HepG2 (cell line): ENCODE measurements around the gene NALCN. TPM values are rescaled to one million over a fixed set of nuclear protein-coding genes. Genes with fewer than 3 reads are reported as not detected.

ENCODE experiments used
- ATAC-seq: fragments of 200-7000 bp; cut with Tn5 transposase; 3 replicates; pipeline ENCODE4 v1.9.1; 2020; ENCODE audit warnings: mild to moderate bottlenecking, moderate library complexity
- BruUV-seq: library from RNA; stranded (reverse); fragments of 400-500 nt; replicated peaks from 2 replicates; lab custom pipeline; 2021; lab: Mats Ljungman, UMichigan
- CTCF ChIA-PET: fragments of 300-600 bp; formaldehyde crosslinking; extraction: SDS; loops from one replicate; lab custom pipeline; 2021; ENCODE audit warnings: low total read pairs, inconsistent platforms, low intra/inter-chr PET ratio; lab: Yijun Ruan, JAX
- POLR2A ChIA-PET: fragments of 350-600 bp; sonication (Branson Sonifier 250); formaldehyde crosslinking; loops from one replicate; lab custom pipeline; 2020; ENCODE audit warnings: antibody characterized with exemption, inconsistent platforms; lab: Yijun Ruan, JAX
- DNase-seq: peaks from one replicate; pipeline ENCODE4 v3.0.0-alpha.2; 2015; ENCODE audit warnings: low spot score
- FAIRE-seq: peaks from 3 replicates; lab custom pipeline; 2011; peaks lifted over from hg19 to GRCh38; lab: Jason Lieb, UNC
- H2AFZ ChIP-seq: one replicate; pipeline ENCODE4 v1.6.1; 2011; ENCODE audit warnings: low read length, inconsistent platforms
- H3K27ac ChIP-seq: fragments of 300-600 bp; 3 replicates; pipeline ENCODE4 v1.8.0; 2011; ENCODE audit warnings: mixed run types, mild to moderate bottlenecking, mixed read lengths, low read length, inconsistent platforms; ENCODE audit not compliant: insufficient read depth; ENCODE audit errors: extremely low read length
- H3K27me3 ChIP-seq, 2 experiments: fragments of 200-600 bp in 1 of 2; 2 replicates in 1 of 2; 3 replicates in 1 of 2; pipeline versions ENCODE4 v1.6.0 to v1.8.0; 2011; ENCODE audit warnings: low read length in 2 of 2, mild to moderate bottlenecking in 2 of 2, moderate library complexity in 2 of 2, inconsistent platforms in 1 of 2; ENCODE audit not compliant: insufficient read depth in 2 of 2, control insufficient read depth in 1 of 2
- H3K36me3 ChIP-seq, 2 experiments: fragments of 200-600 bp in 1 of 2; replicated peaks in 1 of 2; 2 replicates in 1 of 2; 3 replicates in 1 of 2; pipeline versions ENCODE4 v1.5.1 to v1.8.0; 2011; ENCODE audit warnings: low read length in 2 of 2, inconsistent platforms in 1 of 2; ENCODE audit not compliant: insufficient read depth in 2 of 2, control insufficient read depth in 1 of 2
- H3K4me1 ChIP-seq: 2 replicates; pipeline ENCODE4 v1.5.1; 2012; ENCODE audit warnings: low read length, inconsistent platforms; ENCODE audit not compliant: insufficient read depth
- H3K4me2 ChIP-seq: 2 replicates; pipeline ENCODE4 v1.6.0; 2011; ENCODE audit warnings: low read depth, low read length, inconsistent platforms
- H3K4me3 ChIP-seq, 3 experiments: fragments of 200-600 bp in 1 of 3; sonication (generic), shearing (Covaris generic) in 1 of 3; replicated peaks in 1 of 3; 2 replicates each; pipeline ENCODE4 v1.5.1; 2011 to 2016; ENCODE audit warnings: low read length in 3 of 3, inconsistent platforms in 2 of 3, low read depth in 2 of 3, mild to moderate bottlenecking in 2 of 3, control low read depth in 1 of 3, mixed read lengths in 1 of 3; ENCODE audit not compliant: insufficient read depth in 1 of 3
- H3K79me2 ChIP-seq: one replicate; pipeline ENCODE4 v1.6.1; 2011; ENCODE audit warnings: low read length, inconsistent platforms; ENCODE audit not compliant: insufficient read depth
- H3K9ac ChIP-seq: 2 replicates; pipeline ENCODE4 v1.6.0; 2011; ENCODE audit warnings: mild to moderate bottlenecking, low read depth, low read length, inconsistent platforms; ENCODE audit not compliant: insufficient read depth
- H3K9me3 ChIP-seq: 2 replicates; pipeline ENCODE4 v1.5.1; 2012; ENCODE audit warnings: mild to moderate bottlenecking, low read length
- H4K20me1 ChIP-seq: 2 replicates; pipeline ENCODE4 v1.6.0; 2011; ENCODE audit warnings: inconsistent platforms, mild to moderate bottlenecking, low read length, moderate library complexity; ENCODE audit not compliant: insufficient read depth
- ISL2 ChIP-seq: sonication (generic); formaldehyde crosslinking; IDR thresholded peaks from 2 replicates; pipeline ENCODE4 v1.5.0; 2020; ENCODE audit warnings: missing genetic modification reagents
- NAIF1 ChIP-seq: sonication (generic); formaldehyde crosslinking; IDR thresholded peaks from 2 replicates; pipeline ENCODE4 v1.5.0; 2020; ENCODE audit warnings: mild to moderate bottlenecking, missing genetic modification reagents, borderline replicate concordance
- SRY ChIP-seq: sonication (generic); formaldehyde crosslinking; IDR thresholded peaks from 2 replicates; pipeline ENCODE4 v1.8.0; 2022; ENCODE audit warnings: mild to moderate bottlenecking, missing genetic modification reagents
- ZFX ChIP-seq: sonication (generic); formaldehyde crosslinking; IDR thresholded peaks from 2 replicates; pipeline ENCODE4 v1.4.0; 2020; ENCODE audit warnings: mild to moderate bottlenecking, low read depth, missing genetic modification reagents, moderate library complexity
- ZNF616 ChIP-seq: sonication (generic); formaldehyde crosslinking; IDR thresholded peaks from 2 replicates; pipeline ENCODE4 v1.5.0; 2020; ENCODE audit warnings: low read depth, mild to moderate bottlenecking, missing genetic modification reagents
- WGBS: methylation state at CpG from one replicate; pipeline ENCODE4 v1.1.6; 2017; ENCODE audit warnings: low lambda C conversion rate; 5-methylcytosine and 5-hydroxymethylcytosine counted together
- in situ Hi-C: cut with HindIII; loops from 2 replicates; pipeline ENCODE4 v1.10.0; 2017; ENCODE audit warnings: low pct_unique_long_range_greater_than_20kb; ENCODE audit not compliant: extremely low pct_ligation_motif_present
- intact Hi-C: fragments of 100-400 bp; cut with micrococcal nuclease; formaldehyde crosslinking; loops from one replicate; pipeline ENCODE4 v1.10.0; 2022; ENCODE audit not compliant: unreplicated experiment
- polyA plus RNA-seq, 8 experiments: library from polyadenylated mRNA; depleted of rRNA in 3 of 8; stranded (reverse) in 7 of 8; unstranded in 1 of 8; fragments of >200 nt; fragmentation: Illumina TruSeq in 4 of 8; extraction: Trizol in 4 of 8; gene quantifications; 2 replicates each; pipeline versions ENCODE4 v1.2.1 to v1.2.3, GENCODE V29; 2011 to 2016; ENCODE audit warnings: low read depth in 4 of 8, missing spikeins in 1 of 8, mixed read lengths in 1 of 8; ENCODE audit not compliant: insufficient read depth in 1 of 8
- total RNA-seq, 5 experiments: library from RNA; depleted of rRNA; stranded (reverse); fragments of >200 nt; fragmentation: Illumina TruSeq; extraction: Trizol; gene quantifications; 2 replicates each; pipeline ENCODE4 v1.2.3, GENCODE V29; 2016; ENCODE audit warnings: low read depth in 1 of 5
- TF ChIP-seq, protein P1 (sequence below): sonication (generic); formaldehyde crosslinking; IDR thresholded peaks from 2 replicates; pipeline ENCODE4 v1.5.0; 2020; ENCODE audit warnings: mild to moderate bottlenecking, missing genetic modification reagents
- TF ChIP-seq, protein P2 (sequence below): IDR thresholded peaks from 2 replicates; pipeline ENCODE4 v1.6.1; 2016; ENCODE audit warnings: low read depth, missing genetic modification reagents, missing compliant biosample characterization
- TF ChIP-seq, protein P3 (sequence below): sonication (generic); formaldehyde crosslinking; IDR thresholded peaks from 2 replicates; pipeline ENCODE4 v1.4.0; 2020; ENCODE audit warnings: missing genetic modification reagents

NALCN gene
- total and polyA plus RNA-seq, 2 of the 13 experiments (the other 11 are each of a cell fraction or from before 2014, with no cell fraction given): not detected

DNA sequence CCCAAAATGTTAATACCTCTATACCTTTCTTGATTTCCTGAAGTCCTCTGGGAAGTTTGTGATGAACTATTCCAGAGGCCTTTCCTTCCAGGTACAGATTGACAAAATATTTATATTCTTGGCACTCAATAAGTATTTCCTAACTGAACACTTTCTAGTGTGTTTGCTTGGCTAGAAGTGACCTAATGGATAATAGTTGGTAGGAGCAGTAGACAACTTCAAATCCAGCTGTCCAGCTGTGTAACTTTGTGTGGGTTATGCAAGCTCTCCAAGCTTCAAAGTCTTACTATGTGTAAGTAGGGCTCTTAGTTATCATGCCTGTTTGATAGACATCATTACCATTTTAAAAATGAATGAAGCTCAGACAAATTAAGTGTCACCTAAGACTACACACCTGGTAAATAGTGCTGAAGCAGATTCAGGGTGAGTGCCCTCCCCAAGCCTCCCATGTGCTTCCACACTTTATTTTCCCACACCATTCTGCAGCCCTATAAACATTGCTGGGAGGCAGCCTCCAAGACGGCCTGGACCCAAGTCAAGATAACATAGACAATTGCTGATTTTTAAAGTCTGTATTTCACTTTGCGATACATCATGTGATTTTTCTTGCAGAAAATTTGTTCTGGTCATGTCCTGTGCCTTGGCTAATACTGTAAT lies 196.6 kb downstream of the NALCN start (continued):
- TF ChIP-seq, protein P1, sequence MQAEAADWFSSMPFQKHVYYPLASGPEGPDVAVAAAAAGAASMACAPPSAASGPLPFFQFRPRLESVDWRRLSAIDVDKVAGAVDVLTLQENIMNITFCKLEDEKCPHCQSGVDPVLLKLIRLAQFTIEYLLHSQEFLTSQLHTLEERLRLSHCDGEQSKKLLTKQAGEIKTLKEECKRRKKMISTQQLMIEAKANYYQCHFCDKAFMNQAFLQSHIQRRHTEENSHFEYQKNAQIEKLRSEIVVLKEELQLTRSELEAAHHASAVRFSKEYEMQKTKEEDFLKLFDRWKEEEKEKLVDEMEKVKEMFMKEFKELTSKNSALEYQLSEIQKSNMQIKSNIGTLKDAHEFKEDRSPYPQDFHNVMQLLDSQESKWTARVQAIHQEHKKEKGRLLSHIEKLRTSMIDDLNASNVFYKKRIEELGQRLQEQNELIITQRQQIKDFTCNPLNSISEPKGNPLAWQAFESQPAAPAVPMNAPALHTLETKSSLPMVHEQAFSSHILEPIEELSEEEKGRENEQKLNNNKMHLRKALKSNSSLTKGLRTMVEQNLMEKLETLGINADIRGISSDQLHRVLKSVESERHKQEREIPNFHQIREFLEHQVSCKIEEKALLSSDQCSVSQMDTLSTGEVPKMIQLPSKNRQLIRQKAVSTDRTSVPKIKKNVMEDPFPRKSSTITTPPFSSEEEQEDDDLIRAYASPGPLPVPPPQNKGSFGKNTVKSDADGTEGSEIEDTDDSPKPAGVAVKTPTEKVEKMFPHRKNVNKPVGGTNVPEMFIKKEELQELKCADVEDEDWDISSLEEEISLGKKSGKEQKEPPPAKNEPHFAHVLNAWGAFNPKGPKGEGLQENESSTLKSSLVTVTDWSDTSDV: no peak
- TF ChIP-seq ZFX (CRISPR knock-in tag) (no peak), ISL2 (CRISPR knock-in tag) (no peak)

DNA sequence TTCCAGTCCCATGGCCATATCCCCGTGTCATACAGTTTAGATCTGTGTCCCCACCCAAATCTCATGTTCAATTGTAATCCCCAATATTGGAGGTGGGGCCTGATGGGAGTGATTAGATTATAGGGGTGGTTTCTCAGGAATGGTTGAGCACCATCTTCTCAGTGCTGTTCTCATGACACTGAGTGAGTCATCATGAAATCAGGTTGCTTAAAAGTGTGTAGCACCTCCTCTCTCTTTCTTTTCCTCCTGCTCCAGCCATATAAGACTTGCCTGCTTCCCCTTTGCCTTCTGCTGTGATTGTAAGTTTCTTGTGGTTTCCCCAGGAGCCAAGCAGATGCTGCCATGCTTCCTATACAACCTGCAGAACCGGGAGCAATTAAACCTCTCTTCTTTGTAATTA lies 197.8 kb downstream of the NALCN start:
- no peaks in the 10 kb centered on the region for H3K79me2 ChIP-seq
- intact Hi-C loops: no loop called here
- no peaks in the 10 kb centered on the region for H4K20me1 ChIP-seq
- no peak for DNase-seq
- no peak overlapping the region for H3K4me3 ChIP-seq
- no peak overlapping the region for H3K9ac ChIP-seq
- no peak overlapping the region for H3K4me2 ChIP-seq
- H3K27ac ChIP-seq: no peak overlapping the region
- no peaks in the 10 kb centered on the region for H3K9me3 ChIP-seq
- ATAC-seq: no peak
- ChIA-PET CTCF (no interaction called here), POLR2A (no interaction called here)
- WGBS: 0% methylated on average over 2 of the region's 2 CpGs
- BruUV-seq: no TSS peak
- no peak overlapping the region for H2AFZ ChIP-seq
- H3K36me3 ChIP-seq: no peaks in the 10 kb centered on the region
- H3K4me1 ChIP-seq: no peaks in the 10 kb centered on the region
- no peak for FAIRE-seq
- in situ Hi-C loops: no loop called here
- no peaks in the 10 kb centered on the region; a peak in 1 of 5 replicates for H3K27me3 ChIP-seq
- TF ChIP-seq NAIF1 (CRISPR knock-in tag): no peak
- TF ChIP-seq, protein P2, sequence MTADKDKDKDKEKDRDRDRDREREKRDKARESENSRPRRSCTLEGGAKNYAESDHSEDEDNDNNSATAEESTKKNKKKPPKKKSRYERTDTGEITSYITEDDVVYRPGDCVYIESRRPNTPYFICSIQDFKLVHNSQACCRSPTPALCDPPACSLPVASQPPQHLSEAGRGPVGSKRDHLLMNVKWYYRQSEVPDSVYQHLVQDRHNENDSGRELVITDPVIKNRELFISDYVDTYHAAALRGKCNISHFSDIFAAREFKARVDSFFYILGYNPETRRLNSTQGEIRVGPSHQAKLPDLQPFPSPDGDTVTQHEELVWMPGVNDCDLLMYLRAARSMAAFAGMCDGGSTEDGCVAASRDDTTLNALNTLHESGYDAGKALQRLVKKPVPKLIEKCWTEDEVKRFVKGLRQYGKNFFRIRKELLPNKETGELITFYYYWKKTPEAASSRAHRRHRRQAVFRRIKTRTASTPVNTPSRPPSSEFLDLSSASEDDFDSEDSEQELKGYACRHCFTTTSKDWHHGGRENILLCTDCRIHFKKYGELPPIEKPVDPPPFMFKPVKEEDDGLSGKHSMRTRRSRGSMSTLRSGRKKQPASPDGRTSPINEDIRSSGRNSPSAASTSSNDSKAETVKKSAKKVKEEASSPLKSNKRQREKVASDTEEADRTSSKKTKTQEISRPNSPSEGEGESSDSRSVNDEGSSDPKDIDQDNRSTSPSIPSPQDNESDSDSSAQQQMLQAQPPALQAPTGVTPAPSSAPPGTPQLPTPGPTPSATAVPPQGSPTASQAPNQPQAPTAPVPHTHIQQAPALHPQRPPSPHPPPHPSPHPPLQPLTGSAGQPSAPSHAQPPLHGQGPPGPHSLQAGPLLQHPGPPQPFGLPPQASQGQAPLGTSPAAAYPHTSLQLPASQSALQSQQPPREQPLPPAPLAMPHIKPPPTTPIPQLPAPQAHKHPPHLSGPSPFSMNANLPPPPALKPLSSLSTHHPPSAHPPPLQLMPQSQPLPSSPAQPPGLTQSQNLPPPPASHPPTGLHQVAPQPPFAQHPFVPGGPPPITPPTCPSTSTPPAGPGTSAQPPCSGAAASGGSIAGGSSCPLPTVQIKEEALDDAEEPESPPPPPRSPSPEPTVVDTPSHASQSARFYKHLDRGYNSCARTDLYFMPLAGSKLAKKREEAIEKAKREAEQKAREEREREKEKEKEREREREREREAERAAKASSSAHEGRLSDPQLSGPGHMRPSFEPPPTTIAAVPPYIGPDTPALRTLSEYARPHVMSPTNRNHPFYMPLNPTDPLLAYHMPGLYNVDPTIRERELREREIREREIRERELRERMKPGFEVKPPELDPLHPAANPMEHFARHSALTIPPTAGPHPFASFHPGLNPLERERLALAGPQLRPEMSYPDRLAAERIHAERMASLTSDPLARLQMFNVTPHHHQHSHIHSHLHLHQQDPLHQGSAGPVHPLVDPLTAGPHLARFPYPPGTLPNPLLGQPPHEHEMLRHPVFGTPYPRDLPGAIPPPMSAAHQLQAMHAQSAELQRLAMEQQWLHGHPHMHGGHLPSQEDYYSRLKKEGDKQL (CRISPR knock-in tag): no peak
- TF ChIP-seq, protein P3, sequence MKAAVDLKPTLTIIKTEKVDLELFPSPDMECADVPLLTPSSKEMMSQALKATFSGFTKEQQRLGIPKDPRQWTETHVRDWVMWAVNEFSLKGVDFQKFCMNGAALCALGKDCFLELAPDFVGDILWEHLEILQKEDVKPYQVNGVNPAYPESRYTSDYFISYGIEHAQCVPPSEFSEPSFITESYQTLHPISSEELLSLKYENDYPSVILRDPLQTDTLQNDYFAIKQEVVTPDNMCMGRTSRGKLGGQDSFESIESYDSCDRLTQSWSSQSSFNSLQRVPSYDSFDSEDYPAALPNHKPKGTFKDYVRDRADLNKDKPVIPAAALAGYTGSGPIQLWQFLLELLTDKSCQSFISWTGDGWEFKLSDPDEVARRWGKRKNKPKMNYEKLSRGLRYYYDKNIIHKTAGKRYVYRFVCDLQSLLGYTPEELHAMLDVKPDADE (CRISPR knock-in tag): no peak
- no peak for TF ChIP-seq SRY
- TF ChIP-seq ZNF616 (CRISPR knock-in tag): no peak
